ENCODE measurements around the gene RCBTB1.

GRCh38 chr13:49545661-49546060 lies 39.7 kb downstream of the RCBTB1 start:
- TF ChIP-seq CTCF (IDR thresholded peaks at IDR 0.05) (no peak), EZH2 (IDR thresholded peaks at IDR 0.05) (no peak), EZH2phosphoT487 (IDR thresholded peaks at IDR 0.05) (no peak)

Data from neural progenitor cell (in vitro differentiated cells).